HG03095 (cell line): Measurements from ENCODE around the gene NF2.
"Not testable (repeated sequence)": the region's sequence is repeated elsewhere in the genome, so short reads cannot be mapped to it uniquely, and the experiment has no call there.

ENCODE experiments used
- ATAC-seq: cut with Tn5 transposase; IDR thresholded peaks from one replicate; pipeline ENCODE4 v1.9.1; 2021; ENCODE audit warnings: moderate library complexity; ENCODE audit not compliant: unreplicated experiment

The NF2 gene

DNA sequence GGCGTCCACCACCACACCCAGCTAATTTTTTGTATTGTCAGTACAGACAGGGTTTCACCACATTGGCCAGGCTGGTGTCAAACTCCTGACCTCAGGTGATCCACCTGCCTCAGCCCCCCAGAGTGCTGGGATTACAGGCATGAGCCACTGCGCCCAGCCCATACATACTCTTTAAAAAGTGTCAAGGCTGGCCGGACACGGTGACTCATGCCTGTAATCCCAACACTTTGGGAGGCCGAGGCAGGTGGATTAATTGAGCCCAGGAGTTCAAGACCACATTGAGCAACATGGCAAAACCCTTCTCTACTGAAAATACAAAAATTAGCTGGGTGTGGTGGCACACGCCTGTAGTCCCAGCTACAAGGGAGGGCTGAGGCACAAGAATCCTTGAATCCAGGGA is 9.0 kb upstream of the NF2 start:
- not testable (repeated sequence) for ATAC-seq

DNA sequence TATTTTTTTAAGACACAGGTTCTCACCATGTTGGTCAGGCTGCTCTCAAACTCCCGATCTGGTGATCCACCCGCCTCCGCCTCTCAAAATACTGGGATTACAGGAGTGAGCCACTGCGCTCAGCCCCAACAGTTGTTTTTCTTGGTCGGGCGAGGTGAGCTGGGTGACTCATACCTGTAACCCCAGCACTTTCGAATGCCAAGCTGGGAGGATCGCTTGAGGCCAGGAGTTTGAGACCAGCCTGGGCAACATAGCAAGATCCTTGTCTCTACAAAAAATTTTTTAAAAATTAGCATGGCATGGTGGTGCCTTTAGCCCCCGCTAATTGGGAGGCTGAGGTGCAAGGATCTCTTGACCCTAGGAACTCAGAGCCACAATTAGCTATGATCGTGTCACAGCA is 7.0 kb upstream of the NF2 start:
- no peak for ATAC-seq

DNA sequence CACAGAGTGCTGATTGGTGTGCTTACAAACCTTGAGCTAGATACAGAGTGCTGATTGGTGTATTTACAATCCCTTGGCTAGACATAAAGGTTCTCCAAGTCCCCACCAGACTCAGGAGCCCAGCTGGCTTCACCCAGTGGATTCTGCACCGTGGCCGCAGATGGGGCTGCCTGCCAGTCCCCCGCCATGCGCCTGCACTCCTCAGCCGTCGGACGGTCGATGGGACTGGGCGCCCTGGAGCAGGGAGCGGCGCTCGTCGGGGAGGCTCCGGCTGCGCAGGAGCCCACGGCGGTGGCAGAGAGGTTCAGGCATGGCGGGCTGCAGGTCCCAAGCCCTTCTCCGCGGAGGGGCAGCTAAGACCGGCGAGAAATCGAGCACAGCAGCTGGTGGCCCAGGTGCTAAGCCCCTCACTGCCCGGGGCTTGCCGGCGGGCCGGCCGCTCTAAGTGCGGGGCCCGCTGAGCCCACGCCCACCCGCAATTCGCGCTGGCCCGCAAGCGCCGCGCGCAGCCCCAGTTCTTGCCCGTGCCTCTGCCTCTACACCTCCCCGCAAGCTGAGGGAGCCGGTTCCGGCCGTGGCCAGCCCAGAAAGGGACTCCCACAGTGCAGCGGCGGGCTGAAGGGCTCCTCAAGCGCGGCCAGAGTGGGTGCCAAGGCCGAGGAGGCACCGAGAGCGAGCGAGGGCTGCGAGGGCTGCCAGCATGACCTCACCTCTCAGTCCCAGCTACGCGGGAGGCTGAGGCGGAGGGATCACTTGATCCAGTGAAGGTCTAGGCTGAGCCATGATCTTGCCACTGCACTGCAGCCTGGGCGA is 5.4 kb upstream of the NF2 start:
- not testable (repeated sequence) for ATAC-seq

DNA sequence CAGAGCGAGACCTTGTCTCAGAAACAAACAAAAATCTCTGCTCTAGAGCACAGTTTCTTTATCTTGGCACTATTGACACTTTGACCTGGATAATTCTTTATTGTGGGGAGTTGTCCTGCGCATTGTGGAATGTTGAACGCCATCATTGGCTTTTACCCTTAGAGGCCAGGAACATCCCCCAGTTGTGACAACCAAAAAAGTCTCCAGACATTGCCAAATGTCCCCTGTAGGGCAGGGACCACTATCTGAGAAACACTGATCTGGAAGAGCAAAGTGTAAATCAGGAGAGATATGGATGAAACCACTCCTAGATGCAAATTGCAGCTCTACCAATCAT is 4.8 kb upstream of the NF2 start:
- ATAC-seq: no peak

DNA sequence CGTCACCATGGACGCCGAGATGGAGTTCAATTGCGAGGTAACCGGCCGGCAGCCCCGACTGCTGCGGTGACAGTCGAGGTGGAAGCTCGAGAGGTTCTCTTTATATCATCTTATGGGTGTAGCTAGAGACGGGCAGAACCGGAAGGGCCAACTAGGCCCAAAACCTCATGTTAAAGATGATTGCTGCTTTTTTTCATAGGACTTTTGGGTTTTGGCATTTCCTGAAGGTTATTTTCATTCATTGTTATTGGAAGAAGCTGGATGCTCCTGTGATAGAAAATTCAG is 585 bp downstream of the NF2 start:
- ATAC-seq: no peak

DNA sequence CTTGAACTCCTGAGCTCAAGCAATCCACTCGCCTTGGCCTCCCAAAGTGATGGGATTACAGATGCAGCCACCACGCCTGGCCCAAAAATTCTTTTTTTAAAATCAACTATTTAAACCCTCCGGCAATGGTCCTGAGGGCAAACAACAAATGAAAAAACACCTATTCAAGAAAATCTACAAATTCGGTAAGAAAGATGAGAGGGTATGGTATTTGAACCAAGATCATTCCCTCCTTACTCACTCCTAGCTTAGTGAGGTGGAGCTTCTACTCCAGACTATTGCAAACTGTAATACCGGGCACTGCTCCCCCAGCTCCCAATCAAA is 2.1 kb downstream of the NF2 start:
- no peak for ATAC-seq

DNA sequence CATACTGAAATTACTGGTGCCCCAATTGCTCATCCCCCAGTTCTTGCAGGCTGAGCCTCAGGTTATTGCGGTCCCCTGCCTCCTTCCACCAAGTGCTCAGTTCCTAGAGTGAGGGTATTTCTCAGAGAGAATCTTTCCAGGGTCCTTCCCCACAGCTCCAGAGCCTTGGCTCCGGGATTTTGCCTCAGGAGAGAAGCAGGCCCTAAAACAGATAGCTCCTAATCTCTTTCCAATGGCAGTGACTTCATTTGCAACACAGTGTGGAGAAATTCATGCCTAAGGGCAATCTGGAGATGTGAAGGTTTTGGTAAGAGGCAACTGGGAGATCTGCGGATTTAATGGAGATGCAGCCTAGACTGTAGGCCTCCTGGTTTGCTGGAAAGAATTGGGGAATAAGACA is 2.9 kb downstream of the NF2 start:
- ATAC-seq: no peak

DNA sequence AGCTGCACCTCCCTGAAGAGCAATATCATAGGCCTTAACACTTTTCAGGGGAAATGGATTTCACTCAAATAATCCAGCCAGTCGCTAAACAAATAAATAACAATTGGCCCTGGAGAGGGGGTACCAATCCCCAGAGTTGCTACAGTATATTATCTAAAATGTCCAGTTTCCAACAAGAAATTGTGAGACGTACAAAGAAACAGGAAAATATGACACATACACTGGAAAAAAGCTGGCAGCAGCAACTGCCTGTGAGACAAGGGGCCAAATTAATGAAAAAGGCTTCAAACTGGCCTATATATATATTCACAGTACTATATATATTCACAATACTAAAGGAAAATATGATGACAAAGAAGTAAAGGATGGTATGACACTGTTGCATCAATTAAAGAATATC is 4.0 kb downstream of the NF2 start:
- ATAC-seq: no peak

DNA sequence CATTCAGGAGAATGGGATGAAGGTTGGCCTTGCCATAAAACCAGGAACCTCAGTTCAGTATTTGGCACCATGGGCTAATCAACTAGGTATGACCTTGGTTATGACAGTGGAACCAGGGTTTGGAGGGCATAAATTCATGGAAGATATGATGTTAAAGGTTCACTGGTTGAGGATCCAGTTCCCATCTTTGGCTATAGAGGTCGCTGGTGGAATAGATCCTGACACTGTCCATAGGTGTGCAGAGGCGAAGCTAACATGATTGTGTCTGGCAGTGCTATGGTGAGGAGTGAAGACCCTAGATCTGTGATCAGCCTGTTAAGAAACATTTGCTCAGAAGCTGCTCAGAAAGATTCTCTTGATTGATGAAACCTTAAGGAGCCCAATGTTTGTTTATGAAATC is 5.7 kb downstream of the NF2 start:
- ATAC-seq: no peak

DNA sequence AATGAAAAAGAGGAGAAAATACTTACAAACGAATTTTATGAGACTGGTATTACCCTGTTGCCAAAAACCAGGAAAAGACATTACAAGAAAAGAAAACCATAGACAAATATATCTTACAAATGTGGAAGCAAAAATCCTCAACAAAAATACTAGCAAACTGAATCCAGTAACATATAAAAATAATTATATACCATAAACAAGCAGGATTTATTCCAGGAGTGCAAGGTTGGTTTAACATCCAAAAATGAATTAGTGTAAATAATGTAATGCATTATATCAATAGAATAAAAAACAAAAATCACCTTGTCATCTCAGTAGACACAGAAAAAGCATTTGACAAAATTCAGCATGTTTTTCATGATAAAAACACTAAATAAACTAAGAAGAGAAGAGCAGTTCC is 7.3 kb downstream of the NF2 start:
- ATAC-seq: no peak

DNA sequence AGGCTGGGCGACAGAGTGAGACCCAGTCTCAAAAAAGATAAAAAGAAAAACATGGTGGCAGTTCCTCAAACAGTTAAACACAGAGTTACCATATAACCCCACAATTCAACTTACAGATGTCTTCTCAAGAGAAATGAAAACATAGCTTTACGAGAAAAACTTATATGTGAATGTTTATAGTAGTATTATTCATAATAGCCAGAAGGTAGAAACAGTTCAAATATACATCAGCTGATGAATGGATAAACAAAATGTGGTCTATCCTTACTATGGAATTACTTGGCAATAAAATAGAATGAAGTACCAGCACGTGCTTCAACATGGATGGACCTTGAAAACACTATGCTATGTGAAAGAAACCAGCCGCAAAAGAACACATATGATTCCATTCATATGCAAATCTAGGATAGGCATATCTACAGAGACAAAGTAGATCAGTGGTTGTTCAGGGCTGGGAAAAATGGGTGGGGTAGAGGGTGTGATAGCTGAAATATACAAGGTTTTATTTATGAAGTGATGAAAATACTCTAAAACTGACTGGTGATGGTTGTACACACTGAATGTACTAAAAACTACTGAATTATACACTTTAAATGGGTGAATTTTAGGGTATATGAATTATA is 12.4 kb downstream of the NF2 start:
- ATAC-seq: no peak

DNA sequence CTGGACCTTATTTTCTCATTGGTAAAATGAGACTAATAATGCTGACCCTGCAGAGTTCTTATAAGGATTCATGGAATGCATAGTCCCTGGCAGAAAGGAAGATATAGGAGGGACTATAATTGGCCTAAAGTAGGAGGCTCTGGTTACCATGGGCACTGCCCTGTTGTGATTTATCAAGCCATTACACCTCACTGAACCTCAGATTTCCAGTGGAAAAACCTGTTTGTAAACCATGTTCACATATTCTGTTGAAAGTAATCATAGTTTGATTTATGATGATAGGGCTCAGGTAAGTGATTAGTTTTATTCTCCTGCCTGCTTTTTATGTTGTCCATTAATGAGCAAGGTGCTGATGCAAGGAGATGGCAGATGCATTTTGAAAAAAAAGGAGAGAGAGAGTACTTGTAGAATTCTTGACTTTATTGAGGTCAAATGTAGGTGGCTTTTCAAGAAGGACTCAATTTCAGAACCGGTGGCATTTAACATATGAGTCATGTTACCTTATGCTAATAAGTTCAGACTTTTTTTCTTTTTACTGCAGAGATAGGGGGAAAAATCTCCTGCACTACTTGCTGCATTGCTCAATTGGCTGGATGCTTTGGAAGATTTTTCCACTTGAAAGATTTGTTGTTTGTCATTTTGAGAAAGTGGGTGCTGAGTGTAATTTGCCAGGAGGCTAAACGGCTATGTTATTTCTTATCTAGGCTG is 14.6 kb downstream of the NF2 start:
- ATAC-seq: no peak

DNA sequence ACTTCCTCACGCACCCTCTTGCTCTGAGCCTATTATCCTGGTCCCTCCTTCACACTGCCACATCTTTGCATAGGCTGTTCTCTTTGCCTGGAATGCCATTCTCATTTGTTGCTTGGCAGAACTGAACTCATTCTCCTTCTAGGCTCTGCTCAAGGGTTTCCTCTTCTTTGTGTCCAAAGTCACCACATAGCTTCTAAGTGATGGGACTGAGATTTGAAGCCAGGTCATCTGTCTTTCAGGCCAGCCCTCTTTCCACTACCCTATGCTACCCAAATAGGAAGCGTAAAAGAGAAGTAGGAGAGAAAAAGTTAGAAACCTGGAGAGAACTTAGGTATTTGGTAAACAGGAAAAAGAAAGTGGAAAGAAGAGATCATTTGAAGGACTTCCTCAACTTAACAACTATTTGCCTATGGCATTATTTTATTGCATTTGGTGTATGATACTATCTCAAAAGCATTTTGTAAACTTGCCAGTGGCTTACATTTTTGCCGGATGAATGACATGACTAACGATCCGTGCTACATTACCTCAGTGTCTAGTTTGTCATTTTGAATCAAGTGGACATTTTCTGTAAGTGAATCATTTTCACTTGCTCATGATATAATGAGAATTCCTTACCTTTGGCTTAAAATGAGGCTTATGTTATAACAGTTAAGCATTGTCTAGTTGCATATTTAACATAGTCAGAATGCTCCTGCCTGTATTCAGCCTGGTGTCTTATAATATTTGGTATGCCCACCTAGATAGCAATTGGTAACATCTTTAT is 18.5 kb downstream of the NF2 start:
- no peak for ATAC-seq

DNA sequence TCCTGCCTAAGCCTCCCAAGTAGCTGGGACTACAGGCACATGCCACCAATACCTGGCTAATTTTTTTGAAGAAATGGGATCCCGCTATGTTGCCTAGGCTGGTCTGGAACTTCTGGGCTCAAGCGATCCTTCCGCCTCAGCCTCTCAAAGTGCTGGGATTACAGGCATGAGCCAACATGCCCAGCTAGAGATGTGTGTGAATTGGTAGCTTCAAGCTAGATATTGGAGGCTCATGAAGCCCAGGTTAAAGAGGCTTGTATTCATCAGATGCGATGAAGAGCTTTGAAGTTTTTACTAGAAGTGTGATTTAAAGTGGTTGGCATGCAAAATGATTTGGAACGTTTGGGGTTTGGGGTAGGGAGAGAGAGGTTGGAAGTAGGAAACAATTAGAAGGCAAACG is 19.6 kb downstream of the NF2 start:
- ATAC-seq: no peak

DNA sequence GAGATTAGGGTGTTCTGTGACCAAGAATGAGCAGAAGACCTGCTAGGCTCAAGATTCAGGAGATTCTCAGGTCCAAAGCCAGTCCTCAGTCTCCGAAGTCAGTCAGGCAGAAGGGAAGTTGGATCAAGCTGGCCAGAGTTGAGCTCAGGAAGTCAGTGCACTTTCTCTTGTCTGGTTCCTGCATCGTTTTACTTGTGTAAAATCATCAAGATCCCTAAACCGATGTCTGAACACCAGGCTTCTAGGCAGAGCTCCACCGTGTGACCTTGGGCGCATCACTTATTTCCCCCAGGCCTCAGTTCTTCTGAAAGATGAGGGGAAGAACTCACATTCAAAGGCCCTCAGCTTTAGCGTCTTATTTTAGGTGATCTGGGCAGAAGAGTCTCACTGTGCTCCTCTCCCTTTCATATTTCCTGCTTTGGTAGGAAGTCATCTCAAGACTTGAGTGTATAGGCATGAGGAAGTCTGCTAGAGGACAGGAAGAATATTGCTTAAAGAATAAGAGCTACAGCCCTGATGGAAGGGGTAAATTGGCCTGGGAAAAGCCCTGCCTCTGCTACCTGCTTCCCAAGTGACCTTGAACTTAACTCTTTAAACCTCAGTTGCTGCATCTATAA is 20.2 kb downstream of the NF2 start:
- no peak for ATAC-seq

DNA sequence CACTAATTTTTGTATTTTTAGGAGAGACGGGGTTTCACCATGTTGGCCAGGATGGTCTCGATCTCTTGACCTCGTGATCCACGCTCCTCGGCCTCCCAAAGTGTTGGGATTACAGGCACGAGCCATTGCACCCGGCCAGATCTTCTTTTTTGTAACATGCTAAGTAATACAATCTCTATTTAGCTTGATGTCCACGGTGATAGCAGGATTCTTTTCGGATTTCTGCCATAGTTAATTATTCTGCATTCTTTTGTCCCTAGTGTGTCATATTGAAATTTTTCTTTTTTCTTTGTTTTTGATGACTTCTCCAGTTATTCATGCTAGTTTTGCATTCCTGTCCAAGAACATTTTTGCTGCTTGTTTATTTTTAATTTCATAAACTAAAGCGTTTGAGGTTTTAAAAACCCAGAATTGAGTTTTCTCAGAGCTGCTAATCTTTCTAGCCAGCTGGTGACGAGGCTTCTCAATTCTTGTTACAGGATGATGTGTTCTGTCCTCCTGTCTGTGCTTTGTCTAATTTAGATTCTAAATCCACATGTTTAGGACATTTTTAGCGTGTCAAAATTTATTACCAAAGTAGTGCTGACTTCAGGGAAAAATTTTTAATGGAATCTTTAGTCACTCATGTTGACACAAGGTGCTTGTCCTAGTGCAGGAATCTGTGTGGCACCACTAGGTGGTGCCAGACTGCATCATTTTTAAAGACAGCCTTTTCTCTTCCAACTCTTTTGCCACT is 21.8 kb downstream of the NF2 start:
- no peak for ATAC-seq

DNA sequence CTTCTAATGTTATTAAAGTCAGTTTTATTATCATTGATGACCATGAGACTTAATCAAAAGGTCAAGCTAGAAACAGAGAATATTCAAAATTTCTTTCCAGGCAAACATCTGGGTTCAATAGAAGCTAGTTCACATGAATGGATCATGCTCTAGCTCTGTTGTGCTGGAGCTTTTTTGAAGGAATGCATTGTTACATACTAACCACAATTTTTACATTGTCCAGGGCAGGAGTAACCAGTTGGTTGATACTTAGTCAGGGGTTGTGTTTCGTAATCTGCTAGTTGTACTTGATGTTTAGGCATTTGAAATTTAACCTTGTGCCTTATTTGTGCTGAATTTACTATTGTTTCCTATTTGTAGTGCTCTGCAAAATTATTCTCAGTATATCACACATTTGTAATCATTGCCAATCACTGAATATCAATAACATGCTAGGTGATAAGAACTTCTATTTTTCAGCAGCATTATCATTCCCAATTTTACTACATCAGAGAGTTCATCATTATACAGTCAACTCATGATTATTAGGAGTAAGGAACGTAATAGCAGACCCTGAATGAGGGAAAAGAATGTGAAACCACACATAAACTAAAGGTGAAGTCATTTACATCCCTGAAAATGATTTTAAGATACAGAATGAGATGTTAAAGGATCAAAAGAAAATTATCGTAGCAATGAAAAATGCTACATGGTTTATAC is 23.2 kb downstream of the NF2 start:
- no peak for ATAC-seq

DNA sequence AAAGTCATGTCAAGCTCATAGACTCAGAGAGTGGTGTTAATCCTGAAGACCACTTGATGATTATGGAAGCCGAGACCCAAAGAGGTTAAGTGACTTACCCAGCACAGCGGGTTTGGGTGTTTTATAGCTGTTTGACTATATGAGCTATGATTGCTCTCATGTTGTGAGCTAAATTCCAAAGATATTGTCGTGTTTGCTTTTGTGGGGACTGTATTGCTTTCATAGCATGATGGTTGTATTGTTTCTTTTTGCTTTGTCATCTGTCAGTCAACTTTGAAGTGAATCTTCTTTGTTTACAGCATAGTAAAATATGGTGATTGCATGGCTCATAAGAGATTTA is 23.7 kb downstream of the NF2 start:
- ATAC-seq: no peak

DNA sequence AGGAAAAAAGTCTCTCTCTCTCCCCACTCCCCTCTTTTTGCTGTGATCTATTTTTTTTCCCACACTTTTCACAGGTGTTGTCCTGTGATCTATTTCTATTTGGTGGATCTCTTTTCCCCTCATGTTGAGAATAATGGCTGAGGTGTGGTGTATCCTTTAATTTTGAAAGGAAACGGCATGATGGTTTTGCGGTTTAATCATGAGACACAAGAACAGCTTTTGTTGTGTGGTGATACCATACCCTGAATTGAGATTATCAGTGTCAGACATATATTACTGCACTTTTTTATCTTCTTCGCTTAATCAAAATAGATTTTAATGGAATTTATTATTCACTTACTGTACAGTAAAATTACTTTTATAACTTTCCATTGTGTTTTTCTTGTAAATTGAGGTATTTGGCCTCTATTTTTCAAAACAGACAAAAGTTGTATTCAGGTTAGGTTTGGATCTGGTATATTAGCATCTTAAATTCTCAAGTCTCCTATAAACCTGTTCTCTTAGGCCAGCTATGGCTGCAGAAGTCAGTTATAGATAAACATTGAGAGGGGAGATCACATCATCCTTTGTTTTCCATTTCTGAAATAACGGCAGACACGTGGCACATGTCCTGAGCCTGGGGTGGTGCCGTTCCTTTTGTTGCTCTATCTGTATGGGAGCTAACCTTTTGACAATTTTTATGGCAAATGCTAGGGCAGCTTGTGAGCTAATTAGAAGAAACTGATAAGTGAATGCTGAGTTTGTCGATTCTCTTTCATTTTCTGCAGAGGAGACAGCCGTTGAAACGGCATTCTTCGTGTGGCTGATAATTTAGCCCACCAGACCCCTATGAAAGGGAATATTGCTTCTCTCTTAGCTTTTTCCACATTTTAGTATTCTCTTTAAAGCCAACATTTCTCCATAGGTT is 25.8 kb downstream of the NF2 start:
- no peak for ATAC-seq
